ENCODE measurements around the gene PNPLA6. TPM values are rescaled to one million over a fixed set of nuclear protein-coding genes. Genes with fewer than 3 reads are reported as not detected.

PNPLA6 gene
- total RNA-seq, 3 donors from 2014 or later (not counting 1 experiment from before 2014, with no cell fraction given), result 118 to 190 (median 125) TPM

GRCh38 chr19:7502552-7502951 lies 33.0 kb upstream of the PNPLA6 start:
- H3K27ac ChIP-seq (ENCODE audit: low read length), result no peak overlapping the region
- peaks cover 24% of the 10 kb centered on the region for H3K27me3 ChIP-seq (ENCODE audit: control insufficient read depth, insufficient read depth, low read length)
- ATAC-seq (no peak), DNase-seq (no peak)
- H3K4me1 ChIP-seq (ENCODE audit: control insufficient read depth, insufficient read depth, low read length), result peaks cover 18% of the 10 kb centered on the region
- Mint-ChIP-seq H3K36me3 (no peaks in the 10 kb centered on the region), H3K27me3 (ENCODE audit: low read depth in 2 of 2) (peaks cover 16 to 31% of the 10 kb centered on the region in 2 donors), H3K4me3 (no peak overlapping the region), H3K27ac (no peak overlapping the region), H3K4me1 (peaks cover 0 to 16% of the 10 kb centered on the region in 2 donors), H3K9me3 (no peaks in the 10 kb centered on the region)
- no peak overlapping the region for H3K4me3 ChIP-seq (ENCODE audit: low read length)
- TF ChIP-seq CTCF (IDR thresholded peaks at IDR 0.05), result no peak
- intact Hi-C loops (cut with micrococcal nuclease), result no loop called here
- H3K9me3 ChIP-seq (ENCODE audit: control insufficient read depth, insufficient read depth, low read length), result peaks cover 3% of the 10 kb centered on the region
- WGBS (ENCODE audit: insufficient coverage), result 67% methylated on average over 2 of the region's 2 CpGs
- no peaks in the 10 kb centered on the region for H3K36me3 ChIP-seq (ENCODE audit: control insufficient read depth, insufficient read depth, low read length)

- Mint-ChIP-seq H3K4me1 (peaks cover 0 to 22% of the 10 kb centered on the region in 2 donors), H3K36me3 (no peaks in the 10 kb centered on the region), H3K27ac (no peak overlapping the region), H3K27me3 (ENCODE audit: low read depth in 2 of 2) (peaks cover 8 to 21% of the 10 kb centered on the region in 2 donors), H3K9me3 (no peaks in the 10 kb centered on the region), H3K4me3 (no peak overlapping the region)
- no peak for DNase-seq
- intact Hi-C loops (cut with micrococcal nuclease), result no loop called here
- whole genome bisulfite sequencing (ENCODE audit: insufficient coverage), result 79% methylated on average over 5 of the region's 6 CpGs
- Histone ChIP-seq H3K27ac (ENCODE audit: low read length) (no peak overlapping the region), H3K4me3 (ENCODE audit: low read length) (no peak overlapping the region), H3K9me3 (ENCODE audit: control insufficient read depth, insufficient read depth, low read length) (peaks cover 3% of the 10 kb centered on the region), H3K36me3 (ENCODE audit: control insufficient read depth, insufficient read depth, low read length) (no peaks in the 10 kb centered on the region), H3K4me1 (ENCODE audit: control insufficient read depth, insufficient read depth, low read length) (peaks cover 18% of the 10 kb centered on the region), H3K27me3 (ENCODE audit: control insufficient read depth, insufficient read depth, low read length) (peaks cover 24% of the 10 kb centered on the region)
- no peak for ATAC-seq
- no peak for TF ChIP-seq CTCF (IDR thresholded peaks at IDR 0.05)
Observed at GRCh38 chr19:7504684-7505083, 30.8 kb upstream of the PNPLA6 start.

GRCh38 chr19:7505288-7505681 lies 30.2 kb upstream of the PNPLA6 start:
- WGBS (ENCODE audit: insufficient coverage), result 20% methylated on average over 19 of the region's 19 CpGs
- no peaks in the 10 kb centered on the region for H3K36me3 ChIP-seq (ENCODE audit: control insufficient read depth, insufficient read depth, low read length)
- H3K27me3 ChIP-seq (ENCODE audit: control insufficient read depth, insufficient read depth, low read length), result peaks cover 22% of the 10 kb centered on the region
- no peak for TF ChIP-seq CTCF (IDR thresholded peaks at IDR 0.05)
- ATAC-seq, result no peak
- H3K27me3 Mint-ChIP-seq (ENCODE audit: low read depth in 2 of 2), result peaks cover 8 to 17% of the 10 kb centered on the region in 2 donors
- no peak overlapping the region for H3K4me3 ChIP-seq (ENCODE audit: low read length)
- H3K4me3 Mint-ChIP-seq, result no peak overlapping the region
- DNase-seq, result no peak
- intact Hi-C loops (cut with micrococcal nuclease), result no loop called here
- no peaks in the 10 kb centered on the region for H3K9me3 Mint-ChIP-seq
- no peaks in the 10 kb centered on the region for H3K36me3 Mint-ChIP-seq
- H3K9me3 ChIP-seq (ENCODE audit: control insufficient read depth, insufficient read depth, low read length), result peaks cover 3% of the 10 kb centered on the region
- no peak overlapping the region for H3K27ac ChIP-seq (ENCODE audit: low read length)
- H3K27ac Mint-ChIP-seq, result no peak overlapping the region
- peaks cover 0 to 22% of the 10 kb centered on the region in 2 donors for H3K4me1 Mint-ChIP-seq
- peaks cover 18% of the 10 kb centered on the region for H3K4me1 ChIP-seq (ENCODE audit: control insufficient read depth, insufficient read depth, low read length)

- peaks cover 3% of the 10 kb centered on the region for H3K9me3 ChIP-seq (ENCODE audit: control insufficient read depth, insufficient read depth, low read length)
- no peak for TF ChIP-seq CTCF (IDR thresholded peaks at IDR 0.05)
- no peak overlapping the region for H3K27ac ChIP-seq (ENCODE audit: low read length)
- no peaks in the 10 kb centered on the region for H3K36me3 ChIP-seq (ENCODE audit: control insufficient read depth, insufficient read depth, low read length)
- 8% methylated on average over 26 of the region's 33 CpGs for WGBS (ENCODE audit: insufficient coverage)
- Mint-ChIP-seq H3K27me3 (ENCODE audit: low read depth in 2 of 2) (peaks cover 8 to 17% of the 10 kb centered on the region in 2 donors), H3K4me1 (peaks cover 0 to 22% of the 10 kb centered on the region in 2 donors), H3K9me3 (no peaks in the 10 kb centered on the region), H3K36me3 (no peaks in the 10 kb centered on the region), H3K4me3 (no peak overlapping the region), H3K27ac (no peak overlapping the region)
- no peak overlapping the region for H3K4me3 ChIP-seq (ENCODE audit: low read length)
- peaks cover 15% of the 10 kb centered on the region for H3K4me1 ChIP-seq (ENCODE audit: control insufficient read depth, insufficient read depth, low read length)
- ATAC-seq (peak; percentile 48 to 53 (median 52)), DNase-seq (peak in 1 of 2 donors; percentile 45)
- H3K27me3 ChIP-seq (ENCODE audit: control insufficient read depth, insufficient read depth, low read length), result peaks cover 19% of the 10 kb centered on the region
- intact Hi-C loops (cut with micrococcal nuclease), result no loop called here
Observed at GRCh38 chr19:7505682-7506384, 29.7 kb upstream of the PNPLA6 start.
